Stomach smooth muscle (tissue), 2 donors: ENCODE results near the gene PLBD1.

Experiments used
- H3K27ac ChIP-seq: one replicate; pipeline ENCODE4 v1.7.0; 2013; ENCODE audit warnings: mild to moderate bottlenecking, low read length, inconsistent platforms
- H3K27me3 ChIP-seq, 2 donors: one replicate each; pipeline ENCODE4 v1.7.0; 2013; ENCODE audit warnings: low read length in 2 of 2; ENCODE audit not compliant: insufficient read depth in 2 of 2, control insufficient read depth in 1 of 2
- H3K36me3 ChIP-seq, 2 donors: one replicate each; pipeline ENCODE4 v1.7.0; 2013; ENCODE audit warnings: low read length in 2 of 2; ENCODE audit not compliant: control insufficient read depth in 2 of 2, insufficient read depth in 2 of 2
- H3K4me1 ChIP-seq: one replicate; pipeline ENCODE4 v1.7.0; 2013; ENCODE audit warnings: low read length; ENCODE audit not compliant: control insufficient read depth, insufficient read depth
- H3K4me3 ChIP-seq, 2 donors: one replicate each; pipeline ENCODE4 v1.7.0; 2013; ENCODE audit warnings: low read length in 2 of 2
- H3K9ac ChIP-seq, 2 donors: one replicate each; pipeline ENCODE4 v1.7.0; 2013; ENCODE audit warnings: low read length in 2 of 2, mild to moderate bottlenecking in 1 of 2
- H3K9me3 ChIP-seq, 2 donors: one replicate each; pipeline ENCODE4 v1.7.0; 2013; ENCODE audit warnings: low read length in 2 of 2; ENCODE audit not compliant: control insufficient read depth in 2 of 2
- donor health status: healthy.
- donor health status: Pancreatic carcinoma.

The PLBD1 gene

GRCh38 chr12:14495326-14495725, 72.4 kb downstream of the PLBD1 start:
- Histone ChIP-seq H3K9me3 (no peaks in the 10 kb centered on the region), H3K9ac (no peak overlapping the region), H3K27me3 (no peaks in the 10 kb centered on the region), H3K27ac (no peak overlapping the region), H3K4me1 (no peaks in the 10 kb centered on the region), H3K36me3 (peaks cover 30 to 58% of the 10 kb centered on the region in 2 donors), H3K4me3 (no peak overlapping the region)

- peaks cover 50 to 54% of the 10 kb centered on the region in 2 donors for H3K36me3 ChIP-seq
- H3K27ac ChIP-seq, result no peak overlapping the region
- H3K9me3 ChIP-seq, result no peaks in the 10 kb centered on the region
- H3K4me1 ChIP-seq, result no peaks in the 10 kb centered on the region
- H3K9ac ChIP-seq, result no peak overlapping the region
- no peaks in the 10 kb centered on the region for H3K27me3 ChIP-seq
- H3K4me3 ChIP-seq, result no peak overlapping the region
These were observed 84.8 kb downstream of the PLBD1 start for GRCh38 chr12:14482886-14483285.

GRCh38 chr12:14482361-14482760, 85.3 kb downstream of the PLBD1 start:
- no peaks in the 10 kb centered on the region for H3K9me3 ChIP-seq
- H3K36me3 ChIP-seq, result peaks cover 49 to 54% of the 10 kb centered on the region in 2 donors
- no peaks in the 10 kb centered on the region for H3K4me1 ChIP-seq
- no peak overlapping the region for H3K9ac ChIP-seq
- no peaks in the 10 kb centered on the region for H3K27me3 ChIP-seq
- no peak overlapping the region for H3K4me3 ChIP-seq
- H3K27ac ChIP-seq, result no peak overlapping the region

- H3K27me3 ChIP-seq, result no peaks in the 10 kb centered on the region
- H3K9me3 ChIP-seq, result no peaks in the 10 kb centered on the region
- no peak overlapping the region for H3K27ac ChIP-seq
- H3K4me3 ChIP-seq, result no peak overlapping the region
- H3K4me1 ChIP-seq, result no peaks in the 10 kb centered on the region
- H3K36me3 ChIP-seq, result peaks cover 51 to 53% of the 10 kb centered on the region in 2 donors
- H3K9ac ChIP-seq, result no peak overlapping the region
These were observed 86.5 kb downstream of the PLBD1 start for GRCh38 chr12:14481201-14481600.

- peaks cover 38 to 53% of the 10 kb centered on the region in 2 donors for H3K36me3 ChIP-seq
- no peaks in the 10 kb centered on the region for H3K4me1 ChIP-seq
- H3K27me3 ChIP-seq, result no peaks in the 10 kb centered on the region
- no peak overlapping the region for H3K27ac ChIP-seq
- H3K4me3 ChIP-seq, result no peak overlapping the region
- no peak overlapping the region for H3K9ac ChIP-seq
- peaks cover 2 to 5% of the 10 kb centered on the region in 2 donors for H3K9me3 ChIP-seq
These were observed 88.7 kb downstream of the PLBD1 start for GRCh38 chr12:14479004-14479403.

GRCh38 chr12:14473707-14474287, 93.9 kb downstream of the PLBD1 start:
- H3K4me1 ChIP-seq, result no peaks in the 10 kb centered on the region
- no peak overlapping the region for H3K9ac ChIP-seq
- no peak overlapping the region for H3K27ac ChIP-seq
- H3K9me3 ChIP-seq, result peaks cover 2 to 19% of the 10 kb centered on the region in 2 donors
- H3K27me3 ChIP-seq, result no peaks in the 10 kb centered on the region
- no peak overlapping the region for H3K4me3 ChIP-seq
- peaks cover 17 to 44% of the 10 kb centered on the region in 2 donors for H3K36me3 ChIP-seq

GRCh38 chr12:14471497-14471896, 96.2 kb downstream of the PLBD1 start:
- no peaks in the 10 kb centered on the region for H3K4me1 ChIP-seq
- no peak overlapping the region for H3K27ac ChIP-seq
- H3K4me3 ChIP-seq, result no peak overlapping the region
- peaks cover 2 to 19% of the 10 kb centered on the region in 2 donors for H3K9me3 ChIP-seq
- no peaks in the 10 kb centered on the region for H3K27me3 ChIP-seq
- H3K9ac ChIP-seq, result no peak overlapping the region
- peaks cover 10 to 41% of the 10 kb centered on the region in 2 donors for H3K36me3 ChIP-seq

- H3K4me3 ChIP-seq, result no peak overlapping the region
- H3K9ac ChIP-seq, result no peak overlapping the region
- no peaks in the 10 kb centered on the region for H3K27me3 ChIP-seq
- H3K4me1 ChIP-seq, result no peaks in the 10 kb centered on the region
- H3K9me3 ChIP-seq, result no peaks in the 10 kb centered on the region
- H3K36me3 ChIP-seq, result peaks cover 7 to 27% of the 10 kb centered on the region in 2 donors
- no peak overlapping the region for H3K27ac ChIP-seq
These were observed 107.4 kb downstream of the PLBD1 start for GRCh38 chr12:14460212-14460841.

GRCh38 chr12:14454098-14454907, 113.4 kb downstream of the PLBD1 start:
- H3K4me3 ChIP-seq, result no peak overlapping the region
- H3K4me1 ChIP-seq, result no peaks in the 10 kb centered on the region
- H3K36me3 ChIP-seq, result peaks cover 6 to 27% of the 10 kb centered on the region in 2 donors

More at GRCh38 chr12:14454098-14454907, 113.4 kb downstream of the PLBD1 start:
- no peaks in the 10 kb centered on the region for H3K27me3 ChIP-seq
- H3K9ac ChIP-seq, result no peak overlapping the region
- H3K27ac ChIP-seq, result no peak overlapping the region
- H3K9me3 ChIP-seq, result no peaks in the 10 kb centered on the region
